MM.1S (cell line): Measurements from ENCODE around the gene TMEM212.

Source experiments
- DNase-seq: peaks from one replicate; pipeline ENCODE4 v3.0.0-alpha.2; 2015
- H2AFZ ChIP-seq: fragments of 300-600 bp; sonication (generic); 2 replicates; pipeline ENCODE4 v1.6.0; 2016; ENCODE audit warnings: antibody characterized with exemption, low read length
- H3F3A ChIP-seq: fragments of 300-600 bp; sonication (generic); 2 replicates; pipeline ENCODE4 v1.6.1; 2016; ENCODE audit warnings: mild to moderate bottlenecking, antibody characterized with exemption, low read length, moderate library complexity, mixed read lengths; ENCODE audit not compliant: insufficient read depth
- H3K27ac ChIP-seq: fragments of 300-600 bp; sonication (generic); 2 replicates; pipeline ENCODE4 v1.5.1; 2016; ENCODE audit warnings: mild to moderate bottlenecking, low read length
- H3K27me3 ChIP-seq: fragments of 300-600 bp; sonication (generic); replicated peaks from 2 replicates; pipeline ENCODE4 v1.6.0; 2016; ENCODE audit warnings: low read length; ENCODE audit not compliant: insufficient read depth
- H3K36me3 ChIP-seq: fragments of 300-600 bp; sonication (generic); replicated peaks from 2 replicates; pipeline ENCODE4 v1.6.1; 2016; ENCODE audit warnings: mild to moderate bottlenecking, low read length, mixed read lengths; ENCODE audit not compliant: insufficient read depth
- H3K4me1 ChIP-seq: fragments of 300-600 bp; sonication (generic); 2 replicates; pipeline ENCODE4 v1.6.1; 2016; ENCODE audit warnings: low read length, mixed read lengths
- H3K4me2 ChIP-seq: fragments of 300-600 bp; sonication (generic); 2 replicates; pipeline ENCODE4 v1.6.0; 2016; ENCODE audit warnings: low read depth, low read length
- H3K4me3 ChIP-seq: fragments of 300-600 bp; sonication (generic); 2 replicates; pipeline ENCODE4 v1.5.1; 2016; ENCODE audit warnings: low read length, mixed read lengths
- H3K79me2 ChIP-seq: fragments of 300-600 bp; sonication (generic); 2 replicates; pipeline ENCODE4 v1.6.1; 2016; ENCODE audit warnings: mixed run types, low read length, mixed read lengths
- H3K9ac ChIP-seq: fragments of 300-600 bp; sonication (generic); 2 replicates; pipeline ENCODE4 v1.6.1; 2016; ENCODE audit warnings: low read length, mixed read lengths
- H3K9me2 ChIP-seq: fragments of 300-600 bp; sonication (generic); replicated peaks from 2 replicates; pipeline ENCODE4 v1.6.1; 2016; ENCODE audit warnings: mild to moderate bottlenecking, low read length, mixed read lengths; ENCODE audit not compliant: insufficient read depth
- H3K9me3 ChIP-seq: fragments of 300-600 bp; sonication (generic); replicated peaks from 2 replicates; pipeline ENCODE4 v1.6.1; 2016; ENCODE audit warnings: mild to moderate bottlenecking, low read length, mixed read lengths; ENCODE audit not compliant: insufficient read depth
- H4K20me1 ChIP-seq: fragments of 300-600 bp; sonication (generic); 2 replicates; pipeline ENCODE4 v1.6.1; 2016; ENCODE audit warnings: mild to moderate bottlenecking, low read length, moderate library complexity, mixed read lengths; ENCODE audit not compliant: insufficient read depth
- CTCF ChIP-seq: fragments of 300-600 bp; sonication (generic); IDR thresholded peaks from 2 replicates; pipeline ENCODE4 v1.5.1; 2016; ENCODE audit warnings: antibody characterized with exemption, low read length, mixed read lengths
- EZH2 ChIP-seq: fragments of 300-600 bp; sonication (generic); optimal IDR thresholded peaks from 2 replicates; pipeline ENCODE3; 2017; ENCODE audit warnings: low read depth, mild to moderate bottlenecking, antibody characterized with exemption, low read length, mixed read lengths
- EZH2phosphoT487 ChIP-seq: fragments of 300-600 bp; sonication (generic); IDR thresholded peaks from 2 replicates; pipeline ENCODE4 v1.6.1; 2018; ENCODE audit warnings: antibody characterized with exemption, low read length

TMEM212 gene

GRCh38 chr3:171840811-171841619 lies 2.1 kb upstream of the TMEM212 start:
- no peaks in the 10 kb centered on the region for H3K27me3 ChIP-seq
- H3K79me2 ChIP-seq: no peaks in the 10 kb centered on the region
- H3K4me3 ChIP-seq: no peak overlapping the region
- H4K20me1 ChIP-seq: no peaks in the 10 kb centered on the region
- H3K27ac ChIP-seq: no peak overlapping the region
- no peak for DNase-seq
- TF ChIP-seq EZH2 (no peak), EZH2phosphoT487 (no peak), CTCF (no peak)
- no peak overlapping the region for H2AFZ ChIP-seq
- H3K36me3 ChIP-seq: no peaks in the 10 kb centered on the region
- H3K9me2 ChIP-seq: no peaks in the 10 kb centered on the region
- H3K4me2 ChIP-seq: no peak overlapping the region
- H3K9ac ChIP-seq: no peak overlapping the region
- H3F3A ChIP-seq: no peaks in the 10 kb centered on the region
- H3K9me3 ChIP-seq: no peaks in the 10 kb centered on the region
- peaks cover 7% of the 10 kb centered on the region for H3K4me1 ChIP-seq

- Histone ChIP-seq H3K79me2 (no peaks in the 10 kb centered on the region), H3K4me2 (no peak overlapping the region), H2AFZ (no peak overlapping the region), H3K9me2 (no peaks in the 10 kb centered on the region), H3K36me3 (no peaks in the 10 kb centered on the region), H3F3A (no peaks in the 10 kb centered on the region), H3K9ac (no peak overlapping the region), H3K4me1 (peaks cover 7% of the 10 kb centered on the region), H3K9me3 (no peaks in the 10 kb centered on the region), H4K20me1 (no peaks in the 10 kb centered on the region), H3K4me3 (no peak overlapping the region), H3K27me3 (no peaks in the 10 kb centered on the region), H3K27ac (no peak overlapping the region)
- DNase-seq: no peak
- TF ChIP-seq CTCF (no peak), EZH2 (no peak), EZH2phosphoT487 (no peak)
These were observed 1.5 kb upstream of the TMEM212 start for GRCh38 chr3:171841620-171842000.

- H3K79me2 ChIP-seq: no peaks in the 10 kb centered on the region
- no peak overlapping the region for H3K4me2 ChIP-seq
- H3K9me3 ChIP-seq: no peaks in the 10 kb centered on the region
- no peaks in the 10 kb centered on the region for H3K36me3 ChIP-seq
- H3K4me3 ChIP-seq: no peak overlapping the region
- H3K9ac ChIP-seq: no peak overlapping the region
- no peaks in the 10 kb centered on the region for H3K4me1 ChIP-seq
- H3K9me2 ChIP-seq: no peaks in the 10 kb centered on the region
- H3F3A ChIP-seq: no peaks in the 10 kb centered on the region
- H3K27me3 ChIP-seq: no peaks in the 10 kb centered on the region
- no peak for DNase-seq
- no peak overlapping the region for H3K27ac ChIP-seq
- TF ChIP-seq EZH2phosphoT487 (no peak), CTCF (no peak)
- no peak overlapping the region for H2AFZ ChIP-seq
- no peaks in the 10 kb centered on the region for H4K20me1 ChIP-seq
These were observed 1.7 kb downstream of the TMEM212 start for GRCh38 chr3:171844873-171845272.
